Suppressor macrophage treated with lipopolysaccharide for 1 hour (primary cell): ENCODE measurements around the gene ZNF28.
A peak's percentile ranks its signal among the peaks of the same experiment; 100 is the strongest.
"Not testable (repeated sequence)": the region's sequence is repeated elsewhere in the genome, so short reads cannot be mapped to it uniquely, and the experiment has no call there.

Experiments used
- DNase-seq, 3 donors: peaks; one replicate each; pipeline ENCODE4 v3.0.0-alpha.2; 2020 to 2022

Gene ZNF28

DNA sequence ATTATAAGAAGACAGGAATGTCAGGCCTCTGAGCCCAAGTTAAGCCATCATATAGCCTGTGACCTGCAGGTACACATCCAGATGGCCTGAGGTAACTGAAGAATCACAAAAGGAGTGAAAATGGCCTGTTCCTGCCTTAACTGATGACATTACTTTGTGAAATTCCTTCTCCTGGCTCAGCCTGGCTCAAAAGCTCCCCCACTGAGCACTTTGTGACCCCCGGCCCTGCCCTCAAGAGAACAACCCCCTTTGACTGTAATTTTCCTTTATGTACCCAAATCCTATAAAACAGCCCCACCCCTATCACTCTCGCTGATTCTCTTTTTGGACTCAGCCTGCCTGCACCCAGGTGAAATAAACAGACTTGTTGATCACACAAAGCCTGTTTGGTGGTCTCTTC, 65.0 kb downstream of the ZNF28 start:
- DNase-seq, result not testable (repeated sequence)

GRCh38 chr19:52749780-52750179, 71.7 kb downstream of the ZNF28 start:
- DNase-seq, result no peak

DNA sequence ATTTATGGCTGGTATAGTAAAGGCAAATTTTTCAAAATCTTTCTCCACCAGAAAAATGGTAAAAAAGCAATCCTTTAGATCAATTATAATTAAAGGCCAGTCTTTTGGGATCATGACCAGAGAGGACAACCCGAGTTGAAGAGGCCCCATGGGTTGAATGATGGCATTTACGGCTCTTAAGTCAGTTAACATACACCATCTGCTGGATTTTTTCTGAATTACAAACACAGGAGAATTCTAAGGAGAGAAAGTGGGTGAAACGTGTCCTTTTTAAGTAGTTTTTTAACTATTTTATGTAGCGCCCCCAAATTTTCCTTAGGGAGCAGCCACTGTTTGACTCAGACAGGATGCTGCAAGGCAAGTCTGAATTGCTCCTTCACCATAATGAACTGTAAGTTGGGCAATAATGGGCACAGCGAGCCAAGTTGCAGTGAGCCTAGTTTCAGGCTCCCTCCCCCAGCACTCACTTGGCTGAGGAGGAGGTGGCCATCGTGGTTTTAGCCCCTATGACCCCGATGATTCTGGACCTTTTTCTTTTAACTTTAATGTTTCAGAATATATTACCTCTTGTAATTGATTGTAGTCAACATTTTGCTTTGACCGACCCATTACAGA, 73.0 kb downstream of the ZNF28 start:
- DNase-seq, result peak; percentile 54 to 75 (median 54)
